Measurements from ENCODE around the gene DNAJC11.

Gene DNAJC11

GRCh38 chr1:6597777-6598131, 103.9 kb downstream of the DNAJC11 start:
- Histone ChIP-seq H3K27me3 (ENCODE audit: control insufficient read depth, insufficient read depth, low read length) (no peaks in the 10 kb centered on the region), H3K27ac (ENCODE audit: low read depth, low read length) (no peak overlapping the region), H3K4me1 (ENCODE audit: control insufficient read depth, insufficient read depth, low read length) (peaks cover 28% of the 10 kb centered on the region), H3K9ac (ENCODE audit: low read length) (no peak overlapping the region), H3K36me3 (ENCODE audit: control insufficient read depth, insufficient read depth, low read length) (peaks cover 43% of the 10 kb centered on the region), H3K4me3 (ENCODE audit: low read length) (no peak overlapping the region)

GRCh38 chr1:6596886-6597776, 104.5 kb downstream of the DNAJC11 start:
- Histone ChIP-seq H3K36me3 (ENCODE audit: control insufficient read depth, insufficient read depth, low read length) (peaks cover 48% of the 10 kb centered on the region), H3K27me3 (ENCODE audit: control insufficient read depth, insufficient read depth, low read length) (no peaks in the 10 kb centered on the region), H3K4me3 (ENCODE audit: low read length) (no peak overlapping the region), H3K27ac (ENCODE audit: low read depth, low read length) (no peak overlapping the region), H3K4me1 (ENCODE audit: control insufficient read depth, insufficient read depth, low read length) (peaks cover 28% of the 10 kb centered on the region), H3K9ac (ENCODE audit: low read length) (no peak overlapping the region)

- Histone ChIP-seq H3K27ac (ENCODE audit: low read depth, low read length) (no peak overlapping the region), H3K4me1 (ENCODE audit: control insufficient read depth, insufficient read depth, low read length) (peaks cover 28% of the 10 kb centered on the region), H3K4me3 (ENCODE audit: low read length) (no peak overlapping the region), H3K27me3 (ENCODE audit: control insufficient read depth, insufficient read depth, low read length) (no peaks in the 10 kb centered on the region), H3K36me3 (ENCODE audit: control insufficient read depth, insufficient read depth, low read length) (peaks cover 49% of the 10 kb centered on the region), H3K9ac (ENCODE audit: low read length) (no peak overlapping the region)
These were observed 105.3 kb downstream of the DNAJC11 start for GRCh38 chr1:6596351-6596750.

GRCh38 chr1:6594977-6595740, 106.5 kb downstream of the DNAJC11 start:
- H3K4me1 ChIP-seq (ENCODE audit: control insufficient read depth, insufficient read depth, low read length), result peaks cover 28% of the 10 kb centered on the region
- H3K27me3 ChIP-seq (ENCODE audit: control insufficient read depth, insufficient read depth, low read length), result no peaks in the 10 kb centered on the region
- H3K9ac ChIP-seq (ENCODE audit: low read length), result no peak overlapping the region
- no peak overlapping the region for H3K4me3 ChIP-seq (ENCODE audit: low read length)
- no peak overlapping the region for H3K27ac ChIP-seq (ENCODE audit: low read depth, low read length)
- peaks cover 49% of the 10 kb centered on the region for H3K36me3 ChIP-seq (ENCODE audit: control insufficient read depth, insufficient read depth, low read length)

GRCh38 chr1:6593810-6594209, 107.8 kb downstream of the DNAJC11 start:
- Histone ChIP-seq H3K9ac (ENCODE audit: low read length) (no peak overlapping the region), H3K27me3 (ENCODE audit: control insufficient read depth, insufficient read depth, low read length) (no peaks in the 10 kb centered on the region), H3K4me3 (ENCODE audit: low read length) (no peak overlapping the region), H3K36me3 (ENCODE audit: control insufficient read depth, insufficient read depth, low read length) (peaks cover 47% of the 10 kb centered on the region), H3K4me1 (ENCODE audit: control insufficient read depth, insufficient read depth, low read length) (peaks cover 18% of the 10 kb centered on the region), H3K27ac (ENCODE audit: low read depth, low read length) (no peak overlapping the region)

- Histone ChIP-seq H3K9ac (ENCODE audit: low read length) (no peak overlapping the region), H3K4me1 (ENCODE audit: control insufficient read depth, insufficient read depth, low read length) (peaks cover 18% of the 10 kb centered on the region), H3K36me3 (ENCODE audit: control insufficient read depth, insufficient read depth, low read length) (peaks cover 51% of the 10 kb centered on the region), H3K4me3 (ENCODE audit: low read length) (no peak overlapping the region), H3K27me3 (ENCODE audit: control insufficient read depth, insufficient read depth, low read length) (no peaks in the 10 kb centered on the region), H3K27ac (ENCODE audit: low read depth, low read length) (no peak overlapping the region)
These were observed 108.6 kb downstream of the DNAJC11 start for GRCh38 chr1:6592865-6593593.

GRCh38 chr1:6592441-6592840, 109.2 kb downstream of the DNAJC11 start:
- H3K36me3 ChIP-seq (ENCODE audit: control insufficient read depth, insufficient read depth, low read length), result peaks cover 51% of the 10 kb centered on the region
- no peak overlapping the region for H3K9ac ChIP-seq (ENCODE audit: low read length)
- H3K4me3 ChIP-seq (ENCODE audit: low read length), result no peak overlapping the region
- H3K4me1 ChIP-seq (ENCODE audit: control insufficient read depth, insufficient read depth, low read length), result peaks cover 17% of the 10 kb centered on the region
- H3K27ac ChIP-seq (ENCODE audit: low read depth, low read length), result no peak overlapping the region
- H3K27me3 ChIP-seq (ENCODE audit: control insufficient read depth, insufficient read depth, low read length), result no peaks in the 10 kb centered on the region

- Histone ChIP-seq H3K27me3 (ENCODE audit: control insufficient read depth, insufficient read depth, low read length) (no peaks in the 10 kb centered on the region), H3K4me1 (ENCODE audit: control insufficient read depth, insufficient read depth, low read length) (peaks cover 15% of the 10 kb centered on the region), H3K27ac (ENCODE audit: low read depth, low read length) (no peak overlapping the region), H3K9ac (ENCODE audit: low read length) (no peak overlapping the region), H3K4me3 (ENCODE audit: low read length) (no peak overlapping the region), H3K36me3 (ENCODE audit: control insufficient read depth, insufficient read depth, low read length) (peaks cover 53% of the 10 kb centered on the region)
These were observed 110.0 kb downstream of the DNAJC11 start for GRCh38 chr1:6591644-6592043.

GRCh38 chr1:6591222-6591621, 110.4 kb downstream of the DNAJC11 start:
- Histone ChIP-seq H3K27ac (ENCODE audit: low read depth, low read length) (no peak overlapping the region), H3K9ac (ENCODE audit: low read length) (no peak overlapping the region), H3K27me3 (ENCODE audit: control insufficient read depth, insufficient read depth, low read length) (no peaks in the 10 kb centered on the region), H3K4me1 (ENCODE audit: control insufficient read depth, insufficient read depth, low read length) (peaks cover 11% of the 10 kb centered on the region), H3K36me3 (ENCODE audit: control insufficient read depth, insufficient read depth, low read length) (peaks cover 52% of the 10 kb centered on the region), H3K4me3 (ENCODE audit: low read length) (no peak overlapping the region)

GRCh38 chr1:6590046-6590445, 111.6 kb downstream of the DNAJC11 start:
- H3K4me3 ChIP-seq (ENCODE audit: low read length), result no peak overlapping the region
- H3K27ac ChIP-seq (ENCODE audit: low read depth, low read length), result no peak overlapping the region
- H3K27me3 ChIP-seq (ENCODE audit: control insufficient read depth, insufficient read depth, low read length), result no peaks in the 10 kb centered on the region
- peaks cover 9% of the 10 kb centered on the region for H3K4me1 ChIP-seq (ENCODE audit: control insufficient read depth, insufficient read depth, low read length)
- H3K9ac ChIP-seq (ENCODE audit: low read length), result no peak overlapping the region
- peaks cover 41% of the 10 kb centered on the region for H3K36me3 ChIP-seq (ENCODE audit: control insufficient read depth, insufficient read depth, low read length)

- Histone ChIP-seq H3K36me3 (ENCODE audit: control insufficient read depth, insufficient read depth, low read length) (peaks cover 37% of the 10 kb centered on the region), H3K27me3 (ENCODE audit: control insufficient read depth, insufficient read depth, low read length) (no peaks in the 10 kb centered on the region), H3K4me3 (ENCODE audit: low read length) (no peak overlapping the region), H3K9ac (ENCODE audit: low read length) (no peak overlapping the region), H3K4me1 (ENCODE audit: control insufficient read depth, insufficient read depth, low read length) (peaks cover 9% of the 10 kb centered on the region), H3K27ac (ENCODE audit: low read depth, low read length) (no peak overlapping the region)
These were observed 112.6 kb downstream of the DNAJC11 start for GRCh38 chr1:6588893-6589520.

All from rectal smooth muscle tissue (tissue), 1 donor.